Gastrocnemius medialis (tissue), 4 donors: Measurements from ENCODE around the gene EIPR1.

Source experiments
- CTCF ChIP-seq, 5 experiments: fragments of 450-650 bp in 3 of 5; fragments of 200-600 bp in 2 of 5; sonication (generic) in 2 of 5; IDR thresholded peaks in 4 of 5; conservative IDR thresholded peaks in 1 of 5; 1 replicate in 4 of 5; 2 replicates in 1 of 5; pipeline ENCODE4 v1.5.1; 2016 to 2019; ENCODE audit warnings: antibody characterized with exemption in 5 of 5, mild to moderate bottlenecking in 3 of 5, moderate library complexity in 3 of 5
- POLR2A ChIP-seq, 2 donors: fragments of 450-650 bp; IDR thresholded peaks; one replicate each; pipeline ENCODE4 v1.6.1; 2017; ENCODE audit warnings: antibody characterized with exemption in 2 of 2, mild to moderate bottlenecking in 2 of 2, moderate library complexity in 2 of 2

GRCh38 chr2:3289971-3290370 lies 87.6 kb downstream of the EIPR1 start:
- no peak for TF ChIP-seq CTCF (IDR thresholded peaks at IDR 0.05 in 4 of 5, conservative IDR thresholded peaks at IDR 0.05 in 1 of 5)
- TF ChIP-seq POLR2A (IDR thresholded peaks at IDR 0.05) = no peak
